HG03139 (cell line): ENCODE measurements around the gene NID2.

Source experiments
- ATAC-seq: cut with Tn5 transposase; IDR thresholded peaks from one replicate; pipeline ENCODE4 v1.9.1; 2021; ENCODE audit not compliant: unreplicated experiment

The NID2 gene

GRCh38 chr14:52068615-52069306 is at the start of gene NID2:
Gene NID2, minus strand, starts transcription at chr14:52069059. Its CDS starts 65 bp downstream, at chr14:52068994.
- ATAC-seq: no peak

- ATAC-seq: no peak
Observed at GRCh38 chr14:52117111-52117832, 48.4 kb upstream of the NID2 start.

- ATAC-seq: no peak
Observed at GRCh38 chr14:52115286-52115685, 46.4 kb upstream of the NID2 start.

- ATAC-seq: no peak
Observed at GRCh38 chr14:52112336-52113018, 43.6 kb upstream of the NID2 start.

- no peak for ATAC-seq
Observed at GRCh38 chr14:52111583-52111982, 42.7 kb upstream of the NID2 start.

- no peak for ATAC-seq
Observed at GRCh38 chr14:52110441-52111086, 41.7 kb upstream of the NID2 start.

GRCh38 chr14:52108823-52109222 is 40.0 kb upstream of the NID2 start:
- no peak for ATAC-seq

- ATAC-seq: no peak
Observed at GRCh38 chr14:52106840-52107239, 38.0 kb upstream of the NID2 start.

GRCh38 chr14:52103416-52103815 is 34.6 kb upstream of the NID2 start:
- ATAC-seq: no peak

- ATAC-seq: no peak
Observed at GRCh38 chr14:52095794-52096193, 26.9 kb upstream of the NID2 start.

- no peak for ATAC-seq
Observed at GRCh38 chr14:52095336-52095735, 26.5 kb upstream of the NID2 start.

GRCh38 chr14:52094546-52095271 is 25.9 kb upstream of the NID2 start:
- ATAC-seq: no peak

- ATAC-seq: no peak
Observed at GRCh38 chr14:52091928-52092327, 23.1 kb upstream of the NID2 start.

- no peak for ATAC-seq
Observed at GRCh38 chr14:52090936-52091335, 22.1 kb upstream of the NID2 start.

- ATAC-seq: no peak
Observed at GRCh38 chr14:52089218-52089617, 20.4 kb upstream of the NID2 start.

- no peak for ATAC-seq
Observed at GRCh38 chr14:52086711-52087110, 17.9 kb upstream of the NID2 start.

- ATAC-seq: no peak
Observed at GRCh38 chr14:52082903-52083302, 14.0 kb upstream of the NID2 start.

GRCh38 chr14:52081964-52082363 is 13.1 kb upstream of the NID2 start:
- no peak for ATAC-seq

GRCh38 chr14:52080808-52081755 is 12.2 kb upstream of the NID2 start:
- no peak for ATAC-seq
